SHP77 treated with DMSO at 0.1 percent for 48 hours (cell line): Measurements from ENCODE around the gene EXOC4.

ENCODE experiments used
- DNase-seq: peaks from one replicate; lab custom pipeline; 2025; lab: John Stamatoyannopoulos, UW

EXOC4 gene

DNA sequence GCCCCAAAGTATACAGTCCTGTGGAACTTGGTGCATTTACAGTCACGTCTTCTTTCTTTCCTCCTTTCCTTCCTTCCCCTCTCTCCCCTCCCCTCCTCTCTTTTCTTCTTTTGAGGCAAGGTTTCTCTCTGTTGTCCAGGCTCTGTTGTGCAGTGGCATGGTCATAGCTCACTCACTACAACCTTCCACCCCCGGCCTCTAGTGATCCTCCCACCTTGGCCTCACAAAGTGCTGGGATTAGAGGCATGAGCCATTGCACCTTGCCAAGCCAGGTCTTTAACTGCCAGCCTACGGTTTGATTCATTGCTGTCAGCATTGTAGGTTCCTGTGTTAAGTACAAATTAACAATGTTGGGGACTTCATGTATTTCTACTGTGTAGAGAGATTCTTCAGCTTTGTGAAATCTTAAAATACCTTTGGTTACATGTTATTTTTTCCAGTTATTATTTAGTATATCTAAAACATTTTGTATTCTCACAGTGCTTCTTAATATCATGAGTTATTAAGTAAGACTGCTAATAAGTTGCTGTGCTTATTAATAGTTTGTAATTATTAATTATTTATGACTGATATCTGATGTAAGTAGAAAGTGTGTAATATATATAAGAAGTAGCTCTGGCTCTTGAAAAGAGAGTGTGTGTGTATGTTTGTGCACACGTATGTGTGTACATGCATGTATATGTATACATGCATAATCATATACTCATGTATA, 320.8 kb downstream of the EXOC4 start:
- no peak for DNase-seq

DNA sequence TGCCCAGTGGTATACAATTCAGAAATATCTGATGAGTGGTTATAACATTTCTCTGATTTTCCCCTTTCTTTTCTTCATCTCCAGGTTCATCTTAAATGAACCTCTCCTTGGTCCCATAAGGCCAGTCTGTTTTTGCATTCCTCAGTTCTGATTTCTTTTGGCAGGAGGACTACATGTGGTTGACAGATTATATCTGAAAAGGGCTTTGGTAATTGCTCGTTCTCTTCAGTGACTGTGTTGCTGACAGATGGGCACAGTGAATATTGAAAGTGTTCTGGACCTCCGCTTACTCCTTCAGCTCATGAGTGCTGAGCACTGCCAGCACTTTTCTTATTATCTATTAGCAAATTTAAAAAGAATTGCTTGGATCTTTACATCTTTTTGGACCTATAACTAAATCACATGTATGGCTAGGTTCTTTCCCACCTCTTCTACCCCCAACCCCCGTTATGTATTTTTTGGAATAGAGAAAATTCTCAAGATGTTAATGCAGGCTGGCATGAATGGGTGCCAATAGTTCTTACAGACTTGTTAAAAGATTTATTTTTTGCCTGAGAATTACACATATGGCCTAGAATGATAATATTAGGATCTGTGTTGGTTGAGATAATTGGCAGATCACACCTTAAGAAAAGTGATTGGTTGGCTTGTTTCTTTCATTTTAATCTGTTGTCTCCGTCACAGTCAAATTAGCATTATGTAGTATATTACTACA, 323.0 kb downstream of the EXOC4 start:
- no peak for DNase-seq

DNA sequence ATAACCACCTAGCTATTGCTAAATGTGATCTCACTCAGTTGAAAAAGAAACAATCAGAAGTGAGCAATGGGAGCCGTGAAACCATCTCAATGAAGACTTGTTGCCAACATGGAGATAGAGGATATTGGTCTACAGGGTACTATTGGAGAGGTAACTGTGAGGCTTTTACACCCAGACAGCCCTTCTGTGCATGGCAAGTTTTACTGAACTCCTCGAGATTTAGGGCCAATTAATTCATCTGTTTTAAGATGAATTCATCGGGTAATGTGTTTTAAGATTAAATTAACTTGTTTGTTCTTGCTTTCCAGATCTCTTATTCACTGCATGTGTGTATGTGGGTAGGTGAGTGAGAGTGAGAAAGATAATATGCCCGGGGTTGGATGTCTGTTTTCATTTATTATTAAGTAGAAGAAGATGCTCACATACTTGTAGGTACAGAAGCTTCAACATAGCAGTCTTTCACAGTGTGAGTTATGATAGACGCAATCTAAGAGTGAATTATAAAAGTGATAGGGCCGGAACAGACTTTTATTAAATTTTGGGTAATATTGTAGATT, 323.8 kb downstream of the EXOC4 start:
- no peak for DNase-seq

DNA sequence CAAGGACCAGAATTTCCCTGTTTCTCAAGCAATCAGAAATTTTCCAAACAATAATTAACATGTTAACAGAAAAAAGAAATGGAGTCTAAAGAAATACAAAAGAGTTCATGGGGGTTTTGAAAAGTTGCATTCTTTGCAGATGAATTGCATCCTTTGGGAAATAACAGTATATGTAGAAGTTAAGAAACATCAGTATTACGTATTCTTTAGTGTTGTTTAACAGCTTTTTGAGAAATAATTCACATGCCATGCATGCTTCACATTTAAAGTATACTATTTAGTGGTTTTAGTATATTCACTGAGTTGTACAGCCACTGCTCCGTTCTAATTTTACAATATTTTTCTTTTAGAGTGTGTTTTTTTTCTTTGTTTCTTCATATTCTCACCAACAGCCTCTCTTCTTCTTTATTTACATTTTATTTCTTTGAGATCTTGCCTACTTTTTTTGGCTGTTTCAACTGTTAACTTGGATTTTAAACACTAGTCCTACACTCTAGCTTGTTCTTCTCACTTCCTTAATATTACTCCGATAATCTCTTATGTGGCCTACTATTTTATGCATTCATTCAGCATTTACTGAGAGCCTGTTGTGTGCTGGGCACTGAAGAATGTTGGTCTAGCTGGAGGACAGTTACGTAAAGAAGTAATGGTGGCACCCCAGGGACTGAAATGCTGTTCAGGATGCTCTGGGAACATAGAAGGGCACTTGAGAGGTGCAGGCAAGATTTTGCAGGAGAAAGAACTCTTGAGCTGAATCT, 330.1 kb downstream of the EXOC4 start:
- no peak for DNase-seq

DNA sequence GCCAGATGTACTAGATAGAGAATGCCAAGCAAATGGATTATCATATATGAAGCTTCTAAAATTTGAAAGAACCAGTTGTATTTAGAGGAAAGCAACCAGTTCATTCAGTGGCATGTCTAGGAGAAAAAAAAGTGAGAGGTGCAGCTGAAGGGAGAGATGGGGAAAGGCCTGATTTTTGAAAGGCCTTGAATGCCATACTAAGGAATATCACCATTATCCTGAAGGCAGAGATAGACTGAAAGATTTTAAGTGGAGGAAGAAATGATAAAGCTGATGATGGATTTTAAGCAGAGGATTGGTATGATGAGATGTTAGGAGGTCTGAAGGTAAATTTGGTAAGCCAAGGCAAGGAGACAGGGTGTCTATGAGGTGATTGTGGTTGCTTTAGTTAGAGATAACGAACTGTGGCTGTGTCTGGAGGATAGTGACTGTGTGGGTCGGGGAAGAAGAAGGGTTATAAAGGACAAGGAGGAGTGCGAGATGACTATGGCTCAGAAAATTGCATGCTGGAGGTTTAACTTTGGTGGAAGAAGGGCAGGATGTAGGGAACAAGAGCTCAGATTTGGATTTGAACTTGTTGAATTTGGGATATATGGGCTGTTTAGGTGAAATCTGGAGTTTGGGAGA, 330.8 kb downstream of the EXOC4 start:
- DNase-seq, result no peak

DNA sequence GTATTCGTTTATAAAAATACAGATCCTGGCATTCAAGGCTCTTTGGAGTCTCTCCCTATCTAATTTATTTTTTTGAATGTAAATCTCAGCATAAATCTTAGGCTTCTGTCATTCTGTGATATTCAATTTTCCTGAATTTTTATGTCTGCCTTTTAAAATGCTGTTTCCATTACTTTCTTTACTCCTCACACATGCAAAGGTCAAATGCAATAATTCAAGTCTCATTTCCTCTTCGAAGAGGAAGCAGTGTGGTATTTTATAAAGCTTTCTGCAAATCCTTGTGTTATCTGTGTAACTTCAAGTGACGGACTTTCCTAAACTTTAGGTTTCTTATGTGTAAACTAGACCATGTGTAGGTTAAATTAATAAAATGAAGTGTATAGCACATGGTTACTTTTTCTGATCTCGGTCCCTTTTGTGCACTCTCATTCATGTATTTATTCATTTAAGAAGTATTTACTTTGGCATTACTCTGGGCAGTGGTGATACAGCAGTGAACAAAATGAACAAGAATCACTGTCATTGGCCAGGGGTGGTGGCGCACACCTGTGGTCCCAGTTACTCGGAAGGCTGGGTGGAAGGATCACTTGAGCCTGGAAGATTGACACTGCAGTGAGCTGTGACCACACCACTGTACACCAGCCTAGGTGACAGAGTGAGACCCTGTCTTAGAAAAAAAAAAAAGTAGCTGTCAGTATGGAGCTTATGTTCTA, 332.2 kb downstream of the EXOC4 start:
- DNase-seq, result no peak

DNA sequence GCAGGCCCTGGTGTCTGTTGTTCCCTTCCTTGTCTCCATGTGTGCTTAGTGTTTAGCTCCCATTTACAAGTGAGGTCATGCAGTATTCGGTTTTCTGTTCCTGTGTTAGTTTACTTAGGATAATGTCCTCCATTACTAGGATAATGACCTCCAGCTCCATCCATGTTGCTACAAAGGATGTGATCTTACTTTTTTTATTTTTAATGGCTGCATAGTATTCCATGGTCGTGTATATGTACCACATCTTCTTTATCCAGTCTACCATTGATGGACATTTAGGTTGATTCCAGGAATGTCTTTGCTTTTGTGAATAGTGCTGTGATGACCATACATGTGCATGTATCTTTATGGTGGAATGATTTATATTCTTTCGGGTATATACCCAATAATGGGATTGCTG, 333.4 kb downstream of the EXOC4 start:
- DNase-seq, result no peak

DNA sequence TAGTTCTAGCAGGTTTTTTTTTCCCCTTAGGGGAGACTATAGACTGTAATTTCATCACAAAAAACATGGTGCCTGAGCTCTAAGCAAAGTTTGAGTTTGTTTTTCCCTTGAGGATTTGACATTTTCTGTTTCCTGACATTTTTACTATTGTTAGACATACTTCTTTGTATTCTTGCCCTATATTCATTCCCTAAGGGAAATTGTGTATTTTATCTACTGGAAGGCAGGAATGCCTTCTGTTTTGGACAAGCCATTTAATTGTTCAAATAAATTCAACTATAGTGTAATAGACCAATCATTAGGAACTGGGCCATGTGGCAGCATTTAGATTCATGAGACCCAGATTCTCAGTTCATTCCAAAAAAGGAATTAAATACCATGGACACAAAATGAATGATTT, 335.0 kb downstream of the EXOC4 start:
- DNase-seq, result no peak

DNA sequence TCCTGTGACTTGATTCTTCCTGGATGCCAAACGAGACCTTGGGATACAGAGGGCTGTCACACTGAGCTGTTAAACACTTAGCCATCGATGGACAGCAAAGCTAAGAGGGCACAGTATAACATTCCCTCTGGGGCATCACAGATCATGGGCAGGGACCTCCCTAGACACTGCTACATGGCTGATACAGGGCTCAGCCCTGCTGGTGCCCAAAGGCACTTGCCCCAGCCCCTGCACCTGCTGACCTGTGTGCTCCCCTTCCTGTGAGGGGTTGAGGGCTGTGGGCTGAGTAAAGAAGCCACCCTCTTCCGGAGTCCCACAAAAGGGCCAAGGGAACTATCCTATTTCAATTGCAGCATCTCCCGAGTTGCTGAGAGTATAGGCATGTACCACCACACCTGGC, 337.9 kb downstream of the EXOC4 start:
- DNase-seq, result no peak

DNA sequence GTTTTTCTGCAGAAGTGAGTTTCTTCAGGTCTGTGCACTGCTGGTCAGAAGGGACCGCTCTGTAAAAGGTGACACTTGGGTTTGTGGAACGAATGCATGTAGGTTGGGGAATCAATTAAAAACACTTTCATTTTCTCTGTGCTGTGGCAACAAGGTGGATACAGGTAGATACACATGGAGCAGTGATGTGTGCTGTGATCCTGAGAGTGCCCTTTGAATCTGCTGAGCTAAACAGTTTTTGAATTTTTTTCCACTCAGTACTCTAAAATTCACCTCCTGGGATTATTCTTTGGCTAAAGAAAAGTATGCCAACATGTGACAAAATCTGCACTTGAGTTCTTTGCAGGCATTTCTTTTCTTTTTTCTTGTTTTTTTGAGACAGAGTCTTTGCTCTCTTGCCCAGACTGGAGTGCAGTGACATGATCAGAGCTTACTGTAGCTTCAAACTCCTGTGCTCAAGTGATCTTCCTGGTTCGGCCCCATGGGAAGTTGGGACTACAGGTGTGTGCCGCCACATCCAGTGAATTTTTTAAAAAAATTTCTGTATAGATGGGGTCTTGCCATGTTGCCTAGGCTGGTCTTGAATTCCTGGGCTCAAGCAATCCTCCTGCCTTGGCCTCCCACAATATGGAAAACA, 338.9 kb downstream of the EXOC4 start:
- DNase-seq, result no peak

DNA sequence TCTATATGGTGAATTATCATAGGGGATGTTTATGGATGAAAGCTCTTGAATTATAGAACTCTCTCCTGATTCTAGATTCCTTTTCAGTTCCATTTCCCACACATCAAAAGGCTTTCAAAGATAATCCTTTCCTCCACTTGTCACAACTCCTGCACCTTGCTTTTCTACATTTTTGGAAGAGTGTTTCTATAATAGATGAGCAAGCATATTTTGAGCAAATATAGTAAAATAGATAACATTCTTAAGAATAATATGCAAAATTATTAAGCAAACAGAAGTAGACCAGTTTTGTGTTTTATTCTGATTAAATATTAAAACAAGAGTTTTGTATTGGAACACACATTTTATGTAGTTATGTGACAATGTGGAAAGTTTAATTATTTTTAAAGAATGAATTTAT, 340.7 kb downstream of the EXOC4 start:
- no peak for DNase-seq

DNA sequence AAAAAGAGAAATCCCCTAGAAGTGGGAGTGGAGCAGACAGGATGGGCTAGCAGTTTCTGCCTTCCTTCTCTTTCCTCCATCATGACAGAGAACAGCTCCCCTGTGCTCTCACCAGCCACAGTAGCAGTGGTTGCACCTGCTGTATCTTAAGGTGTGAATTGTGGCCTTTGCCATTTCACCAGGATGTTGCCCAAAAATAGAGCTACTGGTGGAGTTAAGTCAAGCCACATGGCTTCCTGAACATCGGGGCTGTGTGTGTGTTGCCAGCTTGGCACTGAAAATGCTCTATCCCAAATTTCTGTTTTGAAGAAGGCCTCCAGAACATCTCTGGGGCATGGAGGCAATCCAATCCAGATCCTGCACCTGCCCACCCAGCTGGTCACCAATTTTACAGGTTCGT, 348.7 kb downstream of the EXOC4 start:
- DNase-seq, result no peak

DNA sequence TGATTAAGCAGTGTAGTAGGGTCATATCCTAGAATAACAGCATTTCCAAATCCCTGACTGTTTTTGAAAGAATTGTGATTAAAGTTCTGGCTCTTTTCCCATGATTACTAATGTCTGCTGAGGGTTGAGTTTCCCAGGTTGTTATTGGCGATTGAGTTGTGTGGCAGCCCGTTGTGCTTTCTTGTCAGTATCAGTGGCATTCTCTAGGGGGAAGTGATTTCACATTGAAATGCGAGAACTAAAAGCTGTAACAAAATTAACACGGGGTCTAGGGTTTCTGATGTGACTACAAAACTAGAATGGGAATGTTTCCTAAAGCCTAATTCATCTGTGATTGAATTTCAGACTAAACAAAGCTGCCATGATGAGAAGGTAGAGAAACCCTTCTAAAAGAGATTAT, 349.4 kb downstream of the EXOC4 start:
- DNase-seq, result no peak

DNA sequence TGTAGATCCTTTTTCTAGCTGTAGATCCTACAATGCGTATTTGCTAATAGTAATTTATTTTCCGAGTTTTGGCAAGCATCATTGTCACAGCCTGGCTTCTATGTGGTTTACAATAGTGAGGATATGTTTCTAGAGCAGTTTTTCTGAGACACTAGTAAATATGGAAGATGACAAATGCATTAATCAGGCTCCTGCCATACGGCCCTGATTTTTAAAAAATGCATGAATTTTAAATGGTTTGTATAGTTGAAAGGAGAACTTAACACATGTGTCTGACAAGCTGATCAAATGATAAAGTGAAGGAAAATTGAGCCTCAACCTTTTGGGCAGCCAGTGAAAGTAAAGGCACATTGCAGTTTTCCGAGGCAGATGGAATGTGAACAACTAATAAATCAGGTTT, 354.1 kb downstream of the EXOC4 start:
- no peak for DNase-seq

DNA sequence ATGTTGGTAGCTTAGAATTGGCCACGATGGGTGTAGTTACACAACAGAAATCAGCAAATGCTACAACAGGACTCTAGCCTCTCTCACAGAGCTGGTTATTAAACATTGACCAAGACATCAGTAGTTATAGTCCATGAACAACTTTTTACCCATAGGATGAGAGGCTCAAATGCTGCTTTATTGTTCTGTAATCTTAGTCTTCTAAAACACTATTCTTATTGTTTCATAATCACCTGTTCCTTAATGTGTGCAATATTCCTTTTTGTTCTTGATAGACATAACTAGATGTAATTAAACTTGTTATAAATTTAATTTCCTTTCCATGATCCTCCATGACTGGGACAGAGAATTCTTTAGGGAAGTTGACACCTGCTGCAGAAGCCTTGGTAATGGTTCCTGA, 356.9 kb downstream of the EXOC4 start:
- DNase-seq, result no peak

DNA sequence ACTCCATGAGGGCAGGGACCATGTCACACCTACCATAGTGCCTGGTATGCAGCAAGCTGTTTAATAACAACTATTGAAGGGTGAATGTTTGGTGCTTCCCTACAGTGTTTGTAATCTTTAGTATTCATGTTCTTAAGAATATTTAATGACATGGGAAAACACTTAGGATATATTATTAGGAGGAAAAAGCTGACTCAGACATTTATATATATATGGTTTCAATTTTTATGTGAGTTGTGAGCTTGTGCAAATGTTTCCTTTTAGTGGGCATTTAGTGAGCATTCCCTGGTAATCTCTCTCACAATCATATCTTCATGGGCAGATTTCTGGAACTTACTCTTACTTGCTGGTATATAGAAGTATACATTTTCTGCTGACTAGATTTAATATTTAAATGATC, 359.1 kb downstream of the EXOC4 start:
- DNase-seq, result no peak

DNA sequence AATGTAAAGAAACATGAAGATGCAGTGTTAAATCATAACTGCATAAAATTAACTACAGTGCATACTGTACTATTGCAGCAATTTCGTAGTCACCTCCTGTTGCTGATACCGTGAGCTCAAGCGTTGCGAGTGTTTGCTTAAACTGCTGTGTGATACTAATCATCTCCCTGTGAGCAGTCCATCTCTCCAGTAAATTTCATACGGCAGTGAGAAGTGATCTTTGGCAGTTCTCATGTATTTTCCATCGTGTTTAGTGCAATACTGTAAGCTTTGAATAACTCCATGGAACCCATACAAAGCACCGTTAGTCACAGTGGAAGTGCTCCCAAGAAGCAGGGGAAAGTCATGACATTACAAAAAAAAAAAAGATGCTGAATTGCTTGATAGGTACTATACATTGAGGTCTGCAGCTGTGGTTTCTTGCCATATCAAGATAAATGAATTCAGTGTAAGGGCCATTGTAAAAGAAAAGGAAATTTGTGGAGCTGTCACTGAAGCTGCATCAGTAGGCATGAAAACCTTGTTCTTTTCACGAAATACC, 360.4 kb downstream of the EXOC4 start:
- DNase-seq, result no peak

DNA sequence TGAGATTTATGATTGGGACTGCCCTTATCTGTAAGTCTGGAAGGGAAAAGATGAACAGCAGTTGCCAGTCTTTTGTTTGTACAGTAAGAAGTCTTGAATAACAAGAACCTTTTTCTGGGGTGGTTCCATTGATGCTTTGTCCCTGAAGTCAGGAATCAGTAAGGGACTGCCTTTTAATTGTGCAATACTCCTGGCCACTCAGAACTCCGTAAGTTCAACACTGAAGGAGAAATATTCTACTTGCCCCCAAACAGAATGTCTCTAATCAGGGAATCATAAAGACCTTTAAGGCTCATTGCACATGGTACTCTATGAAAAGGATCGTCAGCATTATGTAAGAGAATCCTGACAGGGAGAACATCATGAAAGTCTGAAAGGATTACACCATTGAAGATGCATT, 361.4 kb downstream of the EXOC4 start:
- DNase-seq, result no peak

DNA sequence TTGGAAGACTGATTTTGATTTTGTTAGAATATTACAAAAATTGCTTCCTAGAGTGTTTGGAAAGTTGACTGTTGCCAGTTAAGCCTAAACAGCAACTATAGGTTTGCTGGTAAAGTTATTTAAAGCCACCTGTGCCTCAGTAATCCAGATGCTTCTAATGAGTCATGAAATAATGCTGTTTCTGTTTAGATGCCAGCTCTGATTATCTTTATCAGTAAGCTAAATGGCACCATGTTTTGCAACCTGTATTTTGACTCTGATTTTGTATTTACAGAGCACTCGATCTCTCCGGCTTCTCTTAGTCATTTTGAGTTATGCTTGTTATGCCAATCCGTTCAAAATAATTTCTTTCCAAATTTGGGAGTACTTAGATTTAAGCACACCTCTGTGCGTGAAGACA, 366.1 kb downstream of the EXOC4 start:
- no peak for DNase-seq

DNA sequence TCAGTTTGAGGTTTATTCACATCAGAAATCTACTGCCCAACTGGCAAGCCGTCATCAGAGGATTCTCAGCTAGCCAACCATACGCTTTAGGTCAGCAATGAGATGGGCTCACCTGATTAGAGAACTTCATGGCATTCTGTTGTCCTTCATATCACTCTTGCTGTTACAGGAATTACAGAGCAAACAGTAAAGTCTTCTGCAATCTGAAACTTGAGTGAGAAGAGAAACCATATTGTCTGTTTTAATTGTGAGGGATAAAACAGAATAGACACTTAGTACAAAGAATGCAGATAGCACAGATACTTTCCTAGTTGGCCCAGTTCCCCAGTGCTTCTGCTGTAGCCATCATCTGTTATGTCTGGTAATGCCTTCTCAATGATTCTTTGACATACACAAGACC, 366.6 kb downstream of the EXOC4 start:
- no peak for DNase-seq

DNA sequence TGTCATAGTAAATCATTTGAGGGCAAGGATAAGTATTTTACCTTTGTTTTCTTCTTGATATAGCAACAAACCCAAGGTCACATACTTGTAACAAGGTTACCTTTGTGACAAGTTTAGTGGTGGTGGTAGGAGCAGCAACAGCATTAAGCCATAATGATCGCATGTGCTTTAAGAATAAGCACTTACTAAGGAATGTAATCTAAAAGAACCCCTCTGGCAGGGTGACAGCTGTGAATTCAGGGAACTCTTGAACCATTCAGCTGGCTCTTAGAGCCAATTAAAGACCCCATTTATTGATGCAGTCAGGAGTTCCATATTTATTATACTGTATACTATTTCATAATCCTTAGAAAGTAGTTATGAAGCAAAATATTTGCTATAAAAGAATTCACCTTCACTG, 370.8 kb downstream of the EXOC4 start:
- no peak for DNase-seq
